Smooth muscle cell (in vitro differentiated cells): Measurements from ENCODE around the gene DENND1B. TPM values are rescaled to one million over a fixed set of nuclear protein-coding genes. Genes with fewer than 3 reads are reported as not detected.

Experiments used
- DNase-seq: peaks from one replicate; lab custom pipeline; 2025; ENCODE audit not compliant: unreplicated experiment; lab: John Stamatoyannopoulos, UW
- H2AFZ ChIP-seq: fragments of 200-600 bp; sonication (generic); 2 replicates; pipeline ENCODE4 v1.6.0; 2016; ENCODE audit warnings: antibody characterized with exemption, low read depth, mild to moderate bottlenecking
- H3F3A ChIP-seq: fragments of 200-600 bp; sonication (generic); 2 replicates; pipeline ENCODE4 v1.6.0; 2017; ENCODE audit warnings: antibody characterized with exemption, low read depth
- H3K27ac ChIP-seq: fragments of 200-600 bp; sonication (generic); 2 replicates; pipeline ENCODE4 v1.5.1; 2016; ENCODE audit warnings: low read depth, mild to moderate bottlenecking
- H3K27me3 ChIP-seq: fragments of 200-600 bp; sonication (generic); 2 replicates; pipeline ENCODE4 v1.6.1; 2016; ENCODE audit warnings: low read depth, mild to moderate bottlenecking
- H3K36me3 ChIP-seq: fragments of 200-600 bp; sonication (generic); 2 replicates; pipeline ENCODE4 v1.5.1; 2016; ENCODE audit warnings: low read depth
- H3K4me1 ChIP-seq: fragments of 200-600 bp; sonication (generic); 2 replicates; pipeline ENCODE4 v1.5.1; 2016; ENCODE audit warnings: low read depth
- H3K4me2 ChIP-seq: fragments of 200-600 bp; sonication (generic); 2 replicates; pipeline ENCODE4 v1.6.0; 2016; ENCODE audit warnings: mild to moderate bottlenecking
- H3K4me3 ChIP-seq: fragments of 200-600 bp; sonication (generic); 2 replicates; pipeline ENCODE4 v1.5.1; 2016; ENCODE audit warnings: mild to moderate bottlenecking
- H3K79me2 ChIP-seq: fragments of 200-600 bp; sonication (generic); 2 replicates; pipeline ENCODE4 v1.6.0; 2016; ENCODE audit warnings: low read depth, mild to moderate bottlenecking
- H3K9ac ChIP-seq: fragments of 200-600 bp; sonication (generic); 2 replicates; pipeline ENCODE4 v1.6.0; 2016; ENCODE audit warnings: low read depth
- H3K9me3 ChIP-seq: fragments of 200-600 bp; sonication (generic); replicated peaks from 2 replicates; pipeline ENCODE4 v1.5.1; 2016; ENCODE audit warnings: low read depth
- H4K20me1 ChIP-seq: fragments of 200-600 bp; sonication (generic); 2 replicates; pipeline ENCODE4 v1.6.0; 2016; ENCODE audit warnings: low read depth
- CTCF ChIP-seq: fragments of 200-600 bp; sonication (generic); IDR thresholded peaks from 2 replicates; pipeline ENCODE4 v1.5.1; 2017; ENCODE audit warnings: borderline replicate concordance, mild to moderate bottlenecking, antibody characterized with exemption; ENCODE audit not compliant: insufficient read depth, poor library complexity, severe bottlenecking
- WGBS: methylation state at CpG from one replicate; pipeline ENCODE4 v1.1.7; 2016; ENCODE audit warnings: low lambda C conversion rate; 5-methylcytosine and 5-hydroxymethylcytosine counted together
- polyA plus RNA-seq: library from polyadenylated mRNA; unstranded; fragments of >200 nt; fragmentation: Nextera tagmentation; extraction: Ambion mirVana; gene quantifications from 2 replicates; pipeline ENCODE4 v1.2.1, GENCODE V29; 2016
- total RNA-seq: library from RNA; depleted of rRNA; stranded (reverse); fragments of >200 nt; gene quantifications from 2 replicates; pipeline ENCODE4 v1.2.3, GENCODE V29; 2014

DENND1B gene
- total and polyA plus RNA-seq, 2 experiments from 2014 or later: 7.5 to 22.0 TPM

DNA sequence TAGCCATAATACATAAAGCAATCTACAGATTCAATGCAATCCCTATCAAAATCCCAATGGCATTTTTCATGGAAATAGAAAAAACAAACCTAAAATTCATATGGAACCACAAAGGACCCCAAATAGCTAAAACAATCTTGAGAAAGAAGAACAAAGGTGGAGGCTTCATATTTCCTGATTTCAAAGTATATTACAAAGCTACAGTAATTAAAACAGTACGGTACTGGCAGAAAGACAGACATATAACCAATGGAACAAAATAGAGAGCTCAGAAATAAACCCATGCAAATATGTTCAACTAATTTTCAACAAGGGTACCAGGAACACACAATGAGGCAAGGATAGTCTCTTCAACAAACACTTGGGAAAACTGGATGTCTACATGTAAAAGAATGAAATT, 87.0 kb downstream of the DENND1B start:
- Histone ChIP-seq H3K4me1 (peaks cover 6% of the 10 kb centered on the region), H3F3A (no peaks in the 10 kb centered on the region), H3K9me3 (peaks cover 6% of the 10 kb centered on the region), H3K36me3 (no peaks in the 10 kb centered on the region), H3K27me3 (no peaks in the 10 kb centered on the region), H3K9ac (no peak overlapping the region), H2AFZ (no peak overlapping the region), H3K4me3 (no peak overlapping the region), H3K79me2 (peaks cover 4% of the 10 kb centered on the region), H3K27ac (no peak overlapping the region), H4K20me1 (peaks cover 39% of the 10 kb centered on the region), H3K4me2 (no peak overlapping the region)
- TF ChIP-seq CTCF: no peak
- no peak for DNase-seq
- WGBS: 95% methylated on average over 1 of the region's 1 CpG

- H2AFZ ChIP-seq: no peak overlapping the region
- H3F3A ChIP-seq: no peaks in the 10 kb centered on the region
- H3K9ac ChIP-seq: no peak overlapping the region
- peaks cover 6% of the 10 kb centered on the region for H3K9me3 ChIP-seq
- no peak for TF ChIP-seq CTCF
- peaks cover 8% of the 10 kb centered on the region for H3K4me1 ChIP-seq
- H3K79me2 ChIP-seq: peaks cover 6% of the 10 kb centered on the region
- no peak for DNase-seq
- H4K20me1 ChIP-seq: peaks cover 40% of the 10 kb centered on the region
- H3K36me3 ChIP-seq: no peaks in the 10 kb centered on the region
- 74% methylated on average over 6 of the region's 6 CpGs for WGBS
- H3K27ac ChIP-seq: no peak overlapping the region
- H3K27me3 ChIP-seq: no peaks in the 10 kb centered on the region
- no peak overlapping the region for H3K4me3 ChIP-seq
- no peak overlapping the region for H3K4me2 ChIP-seq
Observed at GRCh38 chr1:197686702-197687355, 88.5 kb downstream of the DENND1B start.

DNA sequence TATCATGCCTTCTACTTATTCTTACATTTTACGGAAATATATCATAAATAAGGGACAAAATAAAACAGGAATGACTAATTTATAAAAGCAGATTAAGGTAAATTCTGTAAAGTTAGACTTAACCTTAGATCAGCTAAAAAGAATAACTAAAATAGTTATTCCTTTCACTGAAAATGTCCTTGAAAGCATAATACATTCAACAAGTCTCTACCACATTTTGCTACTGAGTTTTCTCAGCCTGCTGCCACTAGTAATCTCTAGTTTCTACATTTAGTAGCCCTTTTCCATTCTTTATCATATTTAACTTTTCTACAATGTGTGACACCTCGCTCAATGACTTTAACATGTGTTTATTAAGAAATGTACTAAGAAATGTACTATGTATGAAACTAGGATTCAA, 89.0 kb downstream of the DENND1B start:
- no peak overlapping the region for H3K4me2 ChIP-seq
- no peak overlapping the region for H3K9ac ChIP-seq
- TF ChIP-seq CTCF: no peak

DNA sequence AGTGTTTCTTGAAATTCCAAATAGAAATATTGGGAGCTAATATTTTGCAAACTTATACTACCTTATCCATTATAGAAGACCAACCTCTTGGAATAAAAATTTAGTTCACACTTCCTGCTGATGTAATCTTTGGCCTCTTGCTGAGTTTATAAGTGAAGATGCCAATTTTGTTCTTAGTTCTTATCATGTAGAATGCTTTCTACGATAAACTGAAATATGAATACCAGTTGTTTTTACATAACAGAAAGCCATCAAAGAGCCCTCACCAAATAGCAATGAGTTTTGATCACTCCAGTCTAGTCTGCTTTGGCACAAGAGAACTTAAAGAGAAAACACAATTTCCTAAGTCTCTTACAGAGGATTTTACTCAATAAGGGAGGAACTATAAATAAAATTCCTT, 89.5 kb downstream of the DENND1B start:
- Histone ChIP-seq H3K9me3 (peaks cover 6% of the 10 kb centered on the region), H3K27me3 (no peaks in the 10 kb centered on the region), H3K79me2 (peaks cover 8% of the 10 kb centered on the region), H3K36me3 (no peaks in the 10 kb centered on the region), H3K4me2 (no peak overlapping the region), H2AFZ (no peak overlapping the region), H3K4me1 (peaks cover 8% of the 10 kb centered on the region), H3K27ac (no peak overlapping the region), H4K20me1 (peaks cover 40% of the 10 kb centered on the region), H3K9ac (no peak overlapping the region), H3K4me3 (no peak overlapping the region), H3F3A (no peaks in the 10 kb centered on the region)
- DNase-seq: no peak
- TF ChIP-seq CTCF: no peak
- 56% methylated on average over 1 of the region's 1 CpG for whole genome bisulfite sequencing

More for the DNA sequence above, 89.0 kb downstream of the DENND1B start:
- Histone ChIP-seq H3K4me1 (peaks cover 8% of the 10 kb centered on the region), H2AFZ (no peak overlapping the region), H3K79me2 (peaks cover 8% of the 10 kb centered on the region), H3K27me3 (no peaks in the 10 kb centered on the region), H3K36me3 (no peaks in the 10 kb centered on the region), H3K4me3 (no peak overlapping the region), H3K9me3 (peaks cover 6% of the 10 kb centered on the region), H4K20me1 (peaks cover 40% of the 10 kb centered on the region), H3F3A (no peaks in the 10 kb centered on the region), H3K27ac (no peak overlapping the region)
- DNase-seq: no peak
- WGBS: 95% methylated on average over 2 of the region's 2 CpGs
